K562 (cell line): ENCODE measurements around the gene ZNF501. TPM values are rescaled to one million over a fixed set of nuclear protein-coding genes. Genes with fewer than 3 reads are reported as not detected.

Experiments used
- CHD1 ChIP-seq: fragments of 200-600 bp; sonication (generic); IDR thresholded peaks from one replicate; pipeline ENCODE4 v1.6.1; 2012; ENCODE audit warnings: mild to moderate bottlenecking, moderate library complexity, low read length, inconsistent platforms
- E2F5 ChIP-seq: sonication (generic); formaldehyde crosslinking; IDR thresholded peaks from 2 replicates; pipeline ENCODE4 v1.8.0; 2022; ENCODE audit warnings: mild to moderate bottlenecking, missing genetic modification reagents
- ETS2 ChIP-seq: IDR thresholded peaks from 2 replicates; pipeline ENCODE4 v1.6.1; 2016; ENCODE audit warnings: borderline replicate concordance, missing genetic modification characterization, mild to moderate bottlenecking, moderate library complexity, missing compliant biosample characterization; ENCODE audit not compliant: poor library complexity, severe bottlenecking
- GATAD2A ChIP-seq: fragments of 450-650 bp; IDR thresholded peaks from 2 replicates; pipeline ENCODE4 v1.6.1; 2017
- HCFC1 ChIP-seq: IDR thresholded peaks from 2 replicates; pipeline ENCODE4 v1.6.1; 2012; ENCODE audit warnings: low read depth, low read length, improper control_type of control experiment
- IFI16 ChIP-seq: fragments of 250-450 bp; sonication (Bioruptor Pico); IDR thresholded peaks from 2 replicates; pipeline ENCODE4 v2.1.2; 2022; ENCODE audit warnings: mild to moderate bottlenecking, inconsistent platforms
- KDM5B ChIP-seq: fragments of 200-600 bp; sonication (generic); IDR thresholded peaks from 2 replicates; pipeline ENCODE4 v1.6.1; 2012; ENCODE audit warnings: low read depth, mild to moderate bottlenecking, moderate library complexity, low read length, control low read depth, inconsistent platforms; ENCODE audit not compliant: insufficient replicate concordance
- MTF1 ChIP-seq: fragments of 250-450 bp; sonication (Bioruptor Pico); IDR thresholded peaks from 2 replicates; pipeline ENCODE4 v1.9.0; 2021; ENCODE audit warnings: moderate library complexity, mild to moderate bottlenecking, inconsistent platforms, borderline replicate concordance
- NCOA4 ChIP-seq: fragments of 450-650 bp; IDR thresholded peaks from 2 replicates; pipeline ENCODE4 v1.6.1; 2018; ENCODE audit warnings: mild to moderate bottlenecking; ENCODE audit not compliant: partially characterized antibody
- NFATC3 ChIP-seq: fragments of 450-650 bp; IDR thresholded peaks from 2 replicates; pipeline ENCODE4 v1.6.1; 2017; ENCODE audit warnings: mild to moderate bottlenecking
- NR2C2 ChIP-seq, 2 experiments: fragments of 200-800 bp in 1 of 2; sonication (Bioruptor generic) in 1 of 2; sonication (generic) in 1 of 2; formaldehyde crosslinking in 1 of 2; IDR thresholded peaks; 2 replicates each; pipeline versions ENCODE4 v1.6.1 to v1.8.0; 2016 to 2022; ENCODE audit warnings: mild to moderate bottlenecking in 1 of 2, missing compliant biosample characterization in 1 of 2, missing genetic modification characterization in 1 of 2, missing genetic modification reagents in 1 of 2
- PHB2 ChIP-seq: fragments of 450-650 bp; IDR thresholded peaks from 2 replicates; pipeline ENCODE4 v1.6.1; 2017; ENCODE audit warnings: low read depth
- RBM17 ChIP-seq: fragments of 200-400 bp; formaldehyde crosslinking; IDR thresholded peaks from 2 replicates; pipeline ENCODE4 v1.6.1; 2017; ENCODE audit warnings: low read depth, mild to moderate bottlenecking, low read length, borderline replicate concordance
- SAFB2 ChIP-seq: fragments of 200-400 bp; formaldehyde crosslinking; IDR thresholded peaks from 2 replicates; pipeline ENCODE4 v1.6.1; 2018; ENCODE audit warnings: borderline replicate concordance, low read length, low read depth, moderate library complexity; ENCODE audit not compliant: severe bottlenecking
- SREBF2 ChIP-seq: sonication (generic); formaldehyde crosslinking; IDR thresholded peaks from 2 replicates; pipeline ENCODE4 v1.4.0; 2020; ENCODE audit warnings: mild to moderate bottlenecking, missing genetic modification reagents
- TAL1 ChIP-seq: fragments of 450-650 bp; IDR thresholded peaks from 2 replicates; pipeline ENCODE4 v1.6.1; 2016; ENCODE audit warnings: mild to moderate bottlenecking
- TCF7 ChIP-seq: sonication (generic); IDR thresholded peaks from 2 replicates; pipeline ENCODE4 v1.6.1; 2016; ENCODE audit warnings: antibody characterized with exemption, borderline replicate concordance
- TCF7L2 ChIP-seq: fragments of 150-350 bp; IDR thresholded peaks from 2 replicates; pipeline ENCODE4 v1.6.1; 2016; ENCODE audit warnings: low read depth, mild to moderate bottlenecking, low read length, moderate library complexity
- ZFP1 ChIP-seq: fragments of 450-650 bp; formaldehyde crosslinking; IDR thresholded peaks from 2 replicates; pipeline ENCODE4 v1.4.0; 2020; ENCODE audit warnings: mild to moderate bottlenecking, mixed read lengths
- ZNF449 ChIP-seq: fragments of 250-450 bp; sonication (Bioruptor Pico); IDR thresholded peaks from 2 replicates; pipeline ENCODE4 v1.8.0; 2022; ENCODE audit warnings: moderate library complexity, mild to moderate bottlenecking, inconsistent platforms
- ZSCAN29 ChIP-seq: fragments of 450-650 bp; IDR thresholded peaks from 2 replicates; pipeline ENCODE4 v1.6.1; 2017
- ZSCAN32 ChIP-seq: fragments of 450-650 bp; formaldehyde crosslinking; IDR thresholded peaks from 2 replicates; pipeline ENCODE4 v1.4.0; 2020; ENCODE audit warnings: mild to moderate bottlenecking, moderate library complexity
- ZZZ3 ChIP-seq: fragments of 450-650 bp; IDR thresholded peaks from 2 replicates; pipeline ENCODE4 v1.6.1; 2016; ENCODE audit warnings: antibody characterized with exemption, mild to moderate bottlenecking, moderate library complexity
- polyA plus RNA-seq, 8 experiments: library from polyadenylated mRNA; depleted of rRNA in 4 of 8; stranded (reverse) in 5 of 8; unstranded in 3 of 8; fragments of >200 nt; fragmentation: Nextera tagmentation in 2 of 8; fragmentation: Illumina TruSeq in 1 of 8; extraction: Ambion mirVana in 2 of 8; extraction: Trizol in 1 of 8; gene quantifications; 2 replicates each; pipeline versions ENCODE4 v1.2.1 to v1.2.3, GENCODE V29; 2011 to 2014; ENCODE audit warnings: inconsistent platforms in 1 of 8, missing spikeins in 1 of 8
- total RNA-seq, 7 experiments: library from RNA; depleted of rRNA in 6 of 7; stranded (reverse); fragments of >200 nt in 6 of 7; fragmentation: Illumina TruSeq in 2 of 7; extraction: Trizol in 2 of 7; gene quantifications; 2 replicates each; pipeline versions ENCODE4 v1.2.1 to v1.2.3, GENCODE V29; 2011 to 2021; ENCODE audit warnings: low replicate concordance in 1 of 7
- TF ChIP-seq, protein P1 (sequence below): fragments of 450-650 bp; formaldehyde crosslinking; IDR thresholded peaks from 2 replicates; pipeline ENCODE4 v1.4.0; 2020; ENCODE audit warnings: mild to moderate bottlenecking, mixed read lengths
- TF ChIP-seq, protein P2 (sequence below), 3 experiments: fragments of 200-800 bp in 1 of 3; sonication (Bioruptor generic) in 1 of 3; sonication (generic) in 1 of 3; formaldehyde crosslinking in 1 of 3; IDR thresholded peaks; 2 replicates each; pipeline versions ENCODE4 v1.6.1 to v1.8.0; 2016 to 2022; ENCODE audit warnings: mild to moderate bottlenecking in 2 of 3, missing compliant biosample characterization in 2 of 3, missing genetic modification characterization in 2 of 3, missing genetic modification reagents in 1 of 3

ZNF501 gene
- total and polyA plus RNA-seq, 9 of the 15 experiments (the other 6 are each of a cell fraction or from before 2014, with no cell fraction given): 1.2 to 6.5 (median 3.7) TPM

- TF ChIP-seq NFATC3 (0 out of 2 replicates have a peak, but pooled peaks have one; percentile 28), ZSCAN32 (no peak), RBM17 (no peak), E2F5 (CRISPR knock-in tag) (no peak), ZNF449 (CRISPR knock-in tag) (no peak), ETS2 (tag) (no peak), NCOA4 (peak; percentile 43), GATAD2A (no peak), SAFB2 (no peak), TCF7 (no peak), MTF1 (no peak), ZFP1 (CRISPR knock-in tag) (no peak), CHD1 (no peak), TCF7L2 (no peak), SREBF2 (no peak), TAL1 (0 out of 2 replicates have a peak, but pooled peaks have one; percentile 2), ZZZ3 (no peak), ZSCAN29 (no peak), NR2C2 (CRISPR knock-in tag; IDR thresholded peaks at IDR 0.05) (no peak), NR2C2 (tag; IDR thresholded peaks at IDR 0.05) (no peak), KDM5B (no peak), PHB2 (0 out of 2 replicates have a peak, but pooled peaks have one; percentile 53), IFI16 (no peak), HCFC1 (no peak)
- TF ChIP-seq, protein P1, sequence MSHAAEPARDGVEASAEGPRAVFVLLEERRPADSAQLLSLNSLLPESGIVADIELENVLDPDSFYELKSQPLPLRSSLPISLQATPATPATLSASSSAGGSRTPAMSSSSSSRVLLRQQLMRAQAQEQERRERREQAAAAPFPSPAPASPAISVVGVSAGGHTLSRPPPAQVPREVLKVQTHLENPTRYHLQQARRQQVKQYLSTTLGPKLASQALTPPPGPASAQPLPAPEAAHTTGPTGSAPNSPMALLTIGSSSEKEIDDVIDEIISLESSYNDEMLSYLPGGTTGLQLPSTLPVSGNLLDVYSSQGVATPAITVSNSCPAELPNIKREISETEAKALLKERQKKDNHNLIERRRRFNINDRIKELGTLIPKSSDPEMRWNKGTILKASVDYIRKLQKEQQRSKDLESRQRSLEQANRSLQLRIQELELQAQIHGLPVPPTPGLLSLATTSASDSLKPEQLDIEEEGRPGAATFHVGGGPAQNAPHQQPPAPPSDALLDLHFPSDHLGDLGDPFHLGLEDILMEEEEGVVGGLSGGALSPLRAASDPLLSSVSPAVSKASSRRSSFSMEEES (CRISPR knock-in tag): no peak
- TF ChIP-seq, protein P2, sequence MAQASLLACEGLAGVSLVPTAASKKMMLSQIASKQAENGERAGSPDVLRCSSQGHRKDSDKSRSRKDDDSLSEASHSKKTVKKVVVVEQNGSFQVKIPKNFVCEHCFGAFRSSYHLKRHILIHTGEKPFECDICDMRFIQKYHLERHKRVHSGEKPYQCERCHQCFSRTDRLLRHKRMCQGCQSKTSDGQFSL (CRISPR knock-in tag; IDR thresholded peaks at IDR 0.05): no peak
- TF ChIP-seq, protein P2 (tag; IDR thresholded peaks at IDR 0.05): no peak
Observed at GRCh38 chr3:44762170-44762677, 32.8 kb downstream of the ZNF501 start (continued).
